HG03159 (cell line): ENCODE measurements around the gene PDE4B.

ENCODE experiments used
- ATAC-seq: cut with Tn5 transposase; IDR thresholded peaks from one replicate; pipeline ENCODE4 v1.9.1; 2021; ENCODE audit warnings: mild to moderate bottlenecking, moderate library complexity; ENCODE audit not compliant: unreplicated experiment

PDE4B gene

DNA sequence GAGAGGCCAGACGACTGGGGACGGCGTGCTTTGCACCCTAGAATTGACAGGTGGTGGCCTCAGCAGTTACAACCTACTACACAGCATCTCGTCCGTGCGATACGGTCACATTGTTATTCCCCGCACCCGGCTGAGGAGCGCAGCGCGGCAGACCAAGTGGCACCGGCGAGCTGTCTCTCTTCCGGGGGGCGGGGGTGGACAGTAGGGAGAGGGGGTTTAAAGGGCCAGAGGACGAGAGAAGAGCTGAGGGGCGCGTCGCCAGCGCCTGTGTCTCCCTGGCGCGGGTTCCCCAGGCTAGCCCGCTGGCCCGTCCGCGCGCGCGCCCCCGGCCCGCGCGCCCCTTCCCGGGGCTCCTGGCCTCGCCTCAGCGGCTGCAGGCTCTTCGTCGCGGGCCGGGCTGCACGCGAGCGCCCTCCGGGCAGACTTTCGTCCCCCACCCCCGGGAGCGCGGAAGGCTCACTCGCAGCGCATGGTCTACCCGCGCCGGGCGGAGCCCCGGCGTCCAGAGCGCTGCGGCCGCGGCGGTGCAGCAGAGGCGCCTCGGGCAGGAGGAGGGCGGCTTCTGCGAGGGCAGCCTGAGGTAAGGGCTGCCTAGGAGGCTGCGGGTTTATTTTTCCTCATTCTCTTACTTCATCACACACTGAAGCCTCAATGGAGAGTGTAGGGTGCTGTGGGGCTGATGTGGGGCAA lies at the start of gene PDE4B:
Gene PDE4B (plus strand): TSS at position 227 of the 690 bp plus-strand sequence.
- no peak for ATAC-seq

DNA sequence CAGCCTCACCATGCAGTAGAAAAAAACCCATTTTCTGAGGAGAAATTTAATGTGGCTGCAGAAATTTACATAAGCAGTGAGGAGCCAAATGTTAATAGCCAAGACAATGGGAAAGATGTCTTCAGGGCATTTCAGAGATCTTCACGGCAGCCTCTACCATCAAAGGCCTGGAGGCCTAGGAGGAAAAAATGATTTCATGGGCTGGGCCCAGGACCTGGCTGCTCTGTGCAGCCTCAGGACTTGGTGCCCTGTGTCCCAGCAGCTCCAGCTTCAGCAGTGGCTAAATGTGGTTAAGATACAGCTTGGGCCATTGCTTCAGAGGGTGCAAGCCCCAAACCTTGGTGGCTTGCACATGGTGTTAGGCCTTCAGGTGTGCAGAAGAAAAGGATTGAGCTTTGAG lies 48.0 kb upstream of the PDE4B start:
- ATAC-seq = no peak

DNA sequence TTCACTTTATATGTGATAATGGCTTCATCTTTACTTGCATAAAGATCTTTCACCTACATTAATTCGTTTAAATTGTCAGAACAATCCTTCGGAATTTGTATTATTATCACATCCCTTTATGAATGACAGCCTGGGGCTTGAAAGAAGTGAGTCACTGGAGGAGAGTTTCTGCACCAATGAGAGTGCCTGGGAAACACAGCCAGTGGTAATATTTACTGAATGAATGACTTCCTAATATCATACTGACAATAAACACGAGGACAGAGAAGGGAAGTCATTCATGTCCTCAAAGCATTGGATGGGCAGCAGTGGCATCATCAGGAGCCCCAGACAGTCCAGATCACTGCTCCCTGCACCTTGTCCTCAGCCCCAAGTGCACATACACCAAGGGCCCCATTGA lies 40.7 kb upstream of the PDE4B start:
- ATAC-seq = no peak

DNA sequence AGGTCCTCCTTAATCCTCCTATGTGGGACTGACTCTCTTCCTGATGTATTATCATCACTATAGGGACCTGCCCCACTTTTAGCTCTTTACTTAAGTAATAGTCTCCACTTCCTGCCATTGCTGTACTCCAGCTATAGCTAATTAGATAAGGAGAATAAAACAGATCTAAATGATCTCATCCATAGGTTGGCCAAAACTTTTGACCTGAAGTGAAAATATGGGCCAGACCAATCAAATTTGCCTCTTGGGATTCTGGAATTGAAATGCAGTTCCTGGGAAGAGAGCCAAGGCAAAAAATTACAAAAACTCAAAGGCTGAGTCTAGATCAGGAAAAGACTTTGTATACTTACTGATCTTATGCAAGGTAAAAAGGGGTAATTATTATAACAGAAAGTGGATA lies 36.1 kb upstream of the PDE4B start:
- ATAC-seq = no peak

DNA sequence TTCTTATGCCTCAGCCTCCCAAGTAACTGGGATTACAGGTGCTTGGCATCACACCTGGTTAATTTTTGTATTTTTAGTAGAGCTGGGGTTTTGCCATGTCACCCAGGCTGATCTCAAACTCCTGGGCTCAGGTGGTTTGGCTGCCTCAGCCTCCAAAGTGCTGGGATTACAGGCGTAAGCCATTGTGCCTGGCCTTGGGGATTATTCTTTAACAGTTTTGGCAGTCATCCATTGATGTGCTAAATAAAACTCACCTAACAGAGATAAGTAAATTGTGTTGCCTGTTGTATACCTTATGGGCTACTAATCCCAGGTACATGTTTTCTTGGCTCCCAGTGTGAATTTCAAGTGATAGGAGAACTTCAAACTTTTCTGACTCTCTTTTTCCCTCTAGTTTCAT lies 35.2 kb upstream of the PDE4B start:
- ATAC-seq = no peak

DNA sequence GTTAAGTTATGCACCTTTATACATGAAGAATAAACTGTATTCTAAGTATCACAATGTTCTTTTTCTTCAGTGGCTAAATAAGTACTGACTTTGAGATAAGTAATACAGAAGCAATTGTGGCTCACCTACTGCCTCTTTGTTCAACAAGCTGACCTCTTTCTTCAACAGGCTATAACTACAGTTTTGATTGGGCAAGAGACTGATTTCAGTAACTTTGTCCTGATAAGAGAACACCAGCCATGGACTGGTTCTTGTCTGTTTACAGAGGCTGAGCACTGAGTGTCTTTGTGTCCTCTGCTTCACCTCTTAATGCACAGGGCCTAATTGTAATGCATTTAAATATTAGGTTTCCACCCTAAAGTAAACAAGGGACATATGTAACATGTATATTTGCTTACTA lies 34.6 kb upstream of the PDE4B start:
- ATAC-seq = no peak

DNA sequence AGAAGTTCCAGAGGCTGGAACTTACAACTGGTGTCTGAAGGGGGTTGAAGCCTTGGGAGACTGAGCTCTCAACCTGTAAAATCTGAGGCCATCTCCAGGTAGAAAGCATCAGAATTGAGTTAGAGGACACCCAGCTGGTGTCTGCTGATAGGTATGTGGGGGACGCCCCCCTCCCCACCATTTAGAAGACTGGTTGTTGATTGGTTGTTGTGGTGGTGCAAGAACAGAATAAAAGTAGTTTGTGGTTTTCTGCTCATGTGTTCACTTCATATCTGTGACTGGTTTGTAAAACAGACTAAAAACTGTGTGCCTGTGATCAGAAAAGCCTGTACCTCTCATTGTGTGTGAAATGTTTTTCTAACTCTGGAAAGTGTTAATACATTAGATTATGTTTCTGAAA lies 33.2 kb upstream of the PDE4B start:
- ATAC-seq = no peak

DNA sequence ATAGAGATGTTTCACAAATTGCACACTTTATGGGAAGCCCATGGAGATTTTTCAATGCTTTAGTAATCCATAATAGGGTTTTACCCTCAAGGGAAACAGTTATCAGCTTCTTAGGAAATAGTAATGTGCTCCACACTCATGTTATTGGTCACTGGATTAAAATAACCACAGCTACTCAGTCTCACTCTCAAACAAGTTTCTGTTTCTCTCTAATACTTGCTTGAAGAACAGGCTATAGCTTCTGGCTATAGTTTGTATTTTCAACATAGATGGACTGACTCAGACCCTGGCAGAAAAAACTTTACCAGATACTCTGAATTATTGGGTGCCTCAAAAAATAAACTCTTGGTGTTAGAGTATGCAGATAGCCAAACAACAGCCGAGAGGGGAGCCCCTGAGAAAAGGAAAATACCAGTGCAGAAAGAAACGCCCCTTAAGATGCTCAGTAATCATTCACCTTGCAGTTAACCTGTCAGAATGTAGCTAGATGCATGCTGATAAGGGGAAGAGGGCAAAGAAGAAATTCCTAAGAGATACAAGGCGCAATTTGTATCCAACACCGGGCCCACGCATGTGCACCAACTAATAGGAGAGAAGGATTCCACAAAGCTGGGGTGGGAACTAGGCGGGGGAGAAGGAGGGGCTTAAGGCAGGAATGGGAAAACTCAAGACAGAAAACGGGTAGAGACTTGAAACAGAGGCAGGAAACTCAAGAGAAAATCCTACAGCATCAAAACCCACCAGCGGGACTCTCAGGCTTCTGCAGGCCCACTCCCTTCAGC lies 30.4 kb upstream of the PDE4B start:
- no peak for ATAC-seq

DNA sequence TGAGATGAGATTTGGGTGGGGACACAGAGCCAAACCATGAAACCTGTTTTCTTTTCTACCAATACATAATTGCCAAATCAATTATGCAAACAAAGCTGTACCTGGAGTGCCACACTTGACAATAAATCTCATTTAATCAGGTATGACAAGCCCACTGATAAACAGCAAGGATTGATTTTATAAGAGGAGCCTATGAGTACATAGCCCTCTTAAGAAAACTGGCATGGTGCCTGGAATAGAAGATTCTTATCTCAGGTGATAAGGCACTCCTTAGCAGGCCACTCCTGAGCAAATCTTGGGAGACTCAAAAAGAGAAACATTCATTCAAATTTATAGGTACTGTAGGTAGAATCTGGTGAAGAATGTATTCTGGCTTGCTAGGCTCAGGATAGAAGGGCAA lies 28.6 kb upstream of the PDE4B start:
- no peak for ATAC-seq

DNA sequence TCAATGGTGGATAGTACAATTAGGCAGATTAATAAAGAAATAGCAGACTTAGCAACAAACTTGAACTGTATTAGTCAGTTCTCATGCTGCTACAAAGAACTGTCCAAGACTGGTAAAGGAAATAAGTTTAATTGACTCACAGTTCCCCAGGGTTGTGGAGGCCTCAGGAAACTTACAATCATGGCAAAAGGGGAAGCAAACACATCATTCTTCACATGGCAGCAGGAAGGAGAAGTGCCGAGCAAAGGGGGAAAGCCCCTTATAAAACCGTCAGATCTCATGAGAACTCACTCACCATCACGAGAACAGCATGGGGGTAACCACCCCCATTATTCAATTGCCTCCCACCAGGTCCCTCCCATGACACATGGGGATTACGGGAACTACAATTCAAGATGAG lies 27.1 kb upstream of the PDE4B start:
- no peak for ATAC-seq

DNA sequence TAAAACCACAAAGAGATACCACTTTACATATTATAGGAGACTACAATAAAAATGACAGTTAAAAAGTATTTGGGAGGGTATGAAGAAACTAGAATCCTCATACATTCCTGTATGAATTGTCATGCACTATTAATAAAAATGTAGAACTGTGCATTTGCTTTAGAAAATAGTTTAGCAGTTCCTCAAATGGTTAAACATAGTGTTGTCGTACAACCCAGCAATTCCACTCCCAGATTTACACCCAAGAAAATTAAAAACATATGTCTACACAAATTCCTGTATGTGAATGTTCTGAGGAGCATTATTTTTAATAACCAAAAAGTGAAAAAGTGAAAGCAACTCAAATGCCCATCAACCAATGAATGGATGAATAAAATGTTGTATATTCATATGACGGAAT lies 23.1 kb upstream of the PDE4B start:
- ATAC-seq = no peak

DNA sequence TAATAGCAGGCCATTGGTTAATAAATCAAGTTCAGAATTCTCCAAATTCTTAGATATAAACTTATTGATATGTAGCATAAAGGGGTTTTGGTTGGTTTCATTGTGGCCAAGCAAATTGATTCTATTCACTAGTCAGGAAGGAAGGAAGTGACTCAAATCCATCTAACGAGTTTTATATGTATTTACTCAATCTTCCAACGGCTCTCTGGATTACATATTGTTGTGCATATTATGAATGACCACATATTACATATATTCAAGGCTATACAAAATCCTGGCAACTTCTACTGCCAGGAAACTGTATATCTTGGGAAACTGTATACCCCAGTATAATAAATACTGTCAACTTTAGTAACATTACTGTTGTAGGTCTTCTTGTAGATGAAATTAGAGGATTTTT lies 20.1 kb upstream of the PDE4B start:
- no peak for ATAC-seq

DNA sequence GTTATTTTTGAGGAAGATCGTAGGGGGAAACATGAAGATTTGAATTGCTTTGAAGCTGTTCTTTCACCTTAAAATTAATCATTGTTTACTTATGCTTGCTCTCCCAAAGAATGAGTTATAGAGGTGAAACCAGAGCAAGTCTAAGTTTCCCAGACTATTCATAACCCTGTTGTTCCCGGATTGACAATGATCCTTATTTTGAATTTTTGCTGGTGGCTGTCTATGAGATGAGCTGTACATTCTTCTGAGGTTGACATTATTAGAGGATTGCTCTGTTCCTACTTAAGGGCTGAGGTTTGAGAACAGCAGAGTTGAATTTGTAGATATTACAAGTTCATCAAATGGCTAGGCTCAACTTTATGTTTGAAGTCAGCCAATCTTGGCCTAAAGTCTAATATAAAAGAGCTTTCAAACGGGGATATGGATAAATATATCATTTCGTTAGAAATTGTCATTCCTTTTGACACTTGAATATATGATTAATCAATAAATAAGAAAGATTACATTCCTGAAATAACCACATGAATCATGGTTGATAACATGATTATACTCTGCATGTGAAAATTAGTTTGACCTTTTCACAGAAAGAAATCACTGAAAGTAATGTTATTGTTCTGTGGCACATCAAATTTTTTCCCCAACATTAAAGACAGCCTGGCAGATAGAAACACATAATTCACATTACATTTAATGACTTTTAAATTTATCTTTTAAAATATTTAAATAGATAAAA lies 19.1 kb upstream of the PDE4B start:
- no peak for ATAC-seq

DNA sequence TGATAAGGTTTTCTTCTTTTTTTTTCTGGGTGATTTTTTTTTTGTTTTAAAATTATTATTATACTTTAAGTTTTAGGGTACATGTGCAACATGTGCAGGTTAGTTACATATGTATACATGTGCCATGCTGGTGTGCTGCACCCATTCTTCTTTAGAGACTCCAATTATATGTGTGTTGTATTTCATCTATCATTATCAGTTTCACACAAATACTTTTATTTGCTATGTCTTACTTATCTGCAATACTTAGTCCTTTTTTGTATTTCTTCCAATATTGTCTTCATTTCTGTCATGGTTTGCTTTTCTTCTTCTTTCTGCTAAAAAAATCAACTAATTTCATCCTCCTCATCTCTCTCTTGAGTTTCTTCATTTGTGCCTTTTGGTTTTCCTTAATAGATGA lies 3.9 kb upstream of the PDE4B start:
- ATAC-seq = no peak

DNA sequence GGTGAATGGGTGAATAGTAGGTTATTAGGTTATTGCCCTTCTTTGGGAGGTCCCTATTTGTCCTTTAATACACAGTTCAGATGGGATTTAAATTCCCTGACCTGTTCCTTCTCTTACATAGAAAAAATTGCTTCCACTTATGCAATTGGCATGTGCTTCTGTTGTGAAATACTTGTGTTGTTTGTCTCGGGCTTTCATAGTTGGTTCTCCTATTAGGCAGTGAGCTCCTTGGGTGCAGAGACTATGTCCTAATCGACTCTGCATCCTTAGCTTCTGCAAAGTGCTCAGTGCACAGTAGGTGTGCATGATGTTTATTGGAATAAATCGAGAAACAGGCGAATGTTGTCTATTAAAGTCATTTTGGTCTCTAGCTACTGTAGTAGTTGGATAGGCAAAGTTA lies 1.3 kb upstream of the PDE4B start:
- no peak for ATAC-seq

DNA sequence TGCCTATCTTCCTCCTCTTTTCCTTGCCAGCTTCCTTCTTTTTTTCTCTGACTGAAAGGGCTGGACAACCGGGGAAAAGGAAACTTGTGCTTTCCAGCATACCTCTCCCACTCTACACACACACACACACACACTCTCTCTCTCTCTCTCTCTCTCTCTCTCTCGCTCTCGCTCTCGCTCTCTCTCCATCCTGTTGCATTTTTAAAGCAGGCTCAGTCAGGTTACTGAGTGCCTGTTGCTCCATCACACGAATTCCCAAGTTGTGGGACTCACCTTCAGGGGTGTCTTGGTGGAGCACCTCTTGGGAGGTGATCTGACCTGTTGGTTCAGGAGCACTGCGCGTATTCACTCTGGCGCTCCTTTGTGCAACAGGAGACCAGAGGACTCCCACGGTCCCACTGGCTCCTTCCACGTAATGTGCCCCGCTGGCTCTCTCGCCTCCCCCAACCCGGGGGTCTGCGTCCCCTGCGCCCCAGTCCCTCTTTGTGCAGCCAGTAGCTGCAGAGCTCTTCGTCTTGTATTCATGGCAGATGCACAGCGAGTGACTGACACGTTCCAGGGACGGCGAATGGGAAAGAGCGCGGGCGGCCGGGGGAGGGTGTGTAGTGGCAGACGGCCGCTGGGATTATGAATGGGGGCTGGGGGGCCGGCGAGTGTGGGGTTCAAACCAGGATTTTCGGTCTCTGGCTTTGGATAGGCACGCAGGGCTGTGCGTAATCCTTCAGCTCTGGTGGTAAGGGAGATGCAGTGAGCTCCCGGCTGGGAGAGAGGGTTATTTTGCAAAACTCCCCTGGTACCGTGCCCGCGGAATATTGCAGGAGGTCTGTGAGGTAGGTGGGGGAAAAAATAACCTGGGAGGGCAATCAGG lies 660 bp upstream of the PDE4B start:
- no peak for ATAC-seq

DNA sequence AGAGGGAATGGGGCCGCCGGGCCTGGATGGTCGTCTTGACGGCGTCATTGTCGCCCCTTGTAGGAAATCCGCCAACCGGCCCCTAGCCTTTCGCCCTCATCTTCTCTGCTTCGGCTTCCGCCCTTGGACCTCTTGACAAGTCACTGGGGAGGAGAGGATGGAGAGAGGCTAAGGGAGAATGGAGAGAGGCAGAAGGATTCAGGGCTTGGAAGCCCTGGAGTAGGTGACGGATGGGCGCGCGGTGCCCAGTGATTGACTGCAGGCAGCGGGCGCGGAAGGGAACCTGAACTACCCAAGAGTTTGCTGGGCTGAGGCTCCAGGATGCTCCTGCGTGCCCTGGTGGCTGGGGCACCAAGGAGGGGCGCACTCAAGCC lies 651 bp downstream of the PDE4B start:
- no peak for ATAC-seq

DNA sequence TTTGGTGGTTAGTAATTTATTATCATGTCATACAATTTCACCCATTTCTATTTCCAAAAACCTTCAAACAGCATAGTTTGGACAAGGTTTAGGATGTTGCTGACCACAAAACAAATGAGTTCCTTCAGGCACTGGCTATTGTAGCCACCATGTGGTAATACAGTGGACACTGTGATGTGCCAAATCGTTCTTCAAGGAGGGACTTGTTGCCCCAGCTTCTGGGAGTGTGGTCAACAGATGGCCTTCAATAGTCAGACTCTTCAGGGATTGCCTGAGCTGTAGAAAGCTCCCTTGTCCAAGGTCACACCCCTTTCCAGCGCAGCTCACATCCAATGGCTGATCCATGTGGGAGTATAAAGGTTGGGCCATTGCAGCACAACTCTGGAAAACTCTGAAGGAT lies 2.6 kb downstream of the PDE4B start:
- ATAC-seq = no peak

DNA sequence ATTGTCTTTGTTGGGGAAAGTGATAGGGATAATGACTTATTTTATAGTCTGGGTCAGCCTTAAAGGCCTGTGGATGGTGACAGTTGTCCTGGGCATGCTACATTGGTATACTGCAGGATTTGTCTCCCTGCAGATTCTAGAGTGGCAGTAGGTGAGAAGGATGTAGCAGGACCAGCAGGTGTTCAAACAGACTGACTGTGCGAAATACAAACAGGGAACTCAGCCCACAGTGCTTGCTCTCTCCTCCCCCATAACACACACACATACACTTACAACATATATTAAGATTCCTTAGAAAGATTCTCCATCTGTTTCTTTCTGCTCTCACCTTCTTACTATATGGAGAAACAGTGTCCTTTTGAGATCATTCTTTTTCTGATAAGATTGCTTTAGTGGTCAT lies 6.9 kb downstream of the PDE4B start:
- ATAC-seq = no peak

DNA sequence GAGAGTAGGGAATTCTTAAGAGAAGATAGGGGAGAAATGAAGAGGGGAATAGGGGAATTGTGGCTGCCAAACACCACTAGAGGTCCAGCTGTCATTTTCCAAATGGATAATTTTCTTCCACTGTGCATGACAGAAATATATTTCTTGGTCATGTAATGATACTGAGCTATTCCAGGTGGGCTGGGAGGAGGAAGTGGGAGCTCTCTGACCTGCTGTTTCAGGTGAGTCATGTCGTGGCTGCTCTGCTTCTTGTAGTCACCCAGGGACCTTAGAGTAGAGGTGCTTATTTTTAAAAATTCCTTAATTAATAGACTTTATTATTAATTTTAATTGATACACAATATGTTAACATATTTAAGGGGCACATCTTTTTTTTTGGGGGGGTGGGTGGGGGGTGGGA lies 11.9 kb downstream of the PDE4B start:
- no peak for ATAC-seq

DNA sequence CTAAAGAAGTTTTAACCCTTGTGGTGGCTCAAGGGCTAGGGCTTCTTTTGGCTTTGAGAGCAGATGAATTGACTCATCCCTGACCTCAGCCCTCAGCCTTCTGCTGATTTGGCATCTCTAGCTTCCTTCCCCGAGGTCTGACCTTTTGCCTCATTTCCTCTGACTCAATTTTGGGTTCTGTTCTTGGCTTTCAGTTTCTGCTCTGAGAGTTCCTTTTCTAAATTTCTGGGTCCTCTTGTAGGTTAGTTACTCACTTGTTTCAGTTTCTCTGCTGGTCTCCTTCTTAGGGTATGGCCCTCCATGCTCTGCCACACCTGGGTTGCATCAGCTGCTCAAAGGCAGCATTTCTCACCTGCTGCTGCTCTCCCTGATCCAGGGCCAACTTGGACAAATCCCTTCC lies 19.4 kb downstream of the PDE4B start:
- peak; percentile 99 for ATAC-seq
